ENCODE measurements around the gene POTEE.
"Not testable (repeated sequence)": the region's sequence is repeated elsewhere in the genome, so short reads cannot be mapped to it uniquely, and the experiment has no call there.

Gene POTEE

GRCh38 chr2:131209030-131209772 is at the start of gene POTEE:
Gene POTEE, plus strand, starts transcription at chr2:131209536. Its CDS starts 8,867 bp downstream, at chr2:131218403.
- DNase-seq (ENCODE audit: low read depth): not testable (repeated sequence)

- not testable (repeated sequence) for DNase-seq (ENCODE audit: low read depth)
These were observed 43.8 kb upstream of the POTEE start for GRCh38 chr2:131165562-131165961.

GRCh38 chr2:131168538-131168937 is 40.8 kb upstream of the POTEE start:
- no peak for DNase-seq (ENCODE audit: low read depth)

GRCh38 chr2:131178050-131178449 is 31.3 kb upstream of the POTEE start:
- not testable (repeated sequence) for DNase-seq (ENCODE audit: low read depth)

GRCh38 chr2:131178721-131179418 is 30.5 kb upstream of the POTEE start:
- DNase-seq (ENCODE audit: low read depth): not testable (repeated sequence)

GRCh38 chr2:131181451-131181850 is 27.9 kb upstream of the POTEE start:
- DNase-seq (ENCODE audit: low read depth): not testable (repeated sequence)

GRCh38 chr2:131193421-131193820 is 15.9 kb upstream of the POTEE start:
- not testable (repeated sequence) for DNase-seq (ENCODE audit: low read depth)

- not testable (repeated sequence) for DNase-seq (ENCODE audit: low read depth)
These were observed 13.2 kb upstream of the POTEE start for GRCh38 chr2:131196186-131196585.

- no peak for DNase-seq (ENCODE audit: low read depth)
These were observed 8.2 kb upstream of the POTEE start for GRCh38 chr2:131201098-131201497.

- not testable (repeated sequence) for DNase-seq (ENCODE audit: low read depth)
These were observed 1.5 kb upstream of the POTEE start for GRCh38 chr2:131207839-131208238.

- not testable (repeated sequence) for DNase-seq (ENCODE audit: low read depth)
These were observed 403 bp downstream of the POTEE start for GRCh38 chr2:131209773-131210104.

- DNase-seq (ENCODE audit: low read depth): not testable (repeated sequence)
These were observed 1.3 kb downstream of the POTEE start for GRCh38 chr2:131210434-131211211.

GRCh38 chr2:131217238-131217986 is 8.1 kb downstream of the POTEE start:
- DNase-seq (ENCODE audit: low read depth): not testable (repeated sequence)

GRCh38 chr2:131235543-131236449 is 26.5 kb downstream of the POTEE start:
- DNase-seq (ENCODE audit: low read depth): not testable (repeated sequence)

Data from fibroblast of gingiva (primary cell).